Rectal smooth muscle tissue (tissue), 1 donor: ENCODE results near the gene ZNF511.
A peak's percentile ranks its signal among the peaks of the same experiment; 100 is the strongest.

Source experiments
- H3K27ac ChIP-seq: one replicate; pipeline ENCODE4 v1.7.0; 2013; ENCODE audit warnings: low read depth, low read length, inconsistent platforms
- H3K27me3 ChIP-seq: one replicate; pipeline ENCODE4 v1.7.0; 2013; ENCODE audit warnings: low read length; ENCODE audit not compliant: control insufficient read depth, insufficient read depth
- H3K36me3 ChIP-seq: one replicate; pipeline ENCODE4 v1.7.0; 2013; ENCODE audit warnings: low read length; ENCODE audit not compliant: control insufficient read depth, insufficient read depth
- H3K4me1 ChIP-seq: one replicate; pipeline ENCODE4 v1.7.0; 2013; ENCODE audit warnings: low read length; ENCODE audit not compliant: control insufficient read depth, insufficient read depth
- H3K4me3 ChIP-seq: one replicate; pipeline ENCODE4 v1.7.0; 2013; ENCODE audit warnings: low read length
- H3K9ac ChIP-seq: one replicate; pipeline ENCODE4 v1.7.0; 2013; ENCODE audit warnings: low read length

Gene ZNF511

DNA sequence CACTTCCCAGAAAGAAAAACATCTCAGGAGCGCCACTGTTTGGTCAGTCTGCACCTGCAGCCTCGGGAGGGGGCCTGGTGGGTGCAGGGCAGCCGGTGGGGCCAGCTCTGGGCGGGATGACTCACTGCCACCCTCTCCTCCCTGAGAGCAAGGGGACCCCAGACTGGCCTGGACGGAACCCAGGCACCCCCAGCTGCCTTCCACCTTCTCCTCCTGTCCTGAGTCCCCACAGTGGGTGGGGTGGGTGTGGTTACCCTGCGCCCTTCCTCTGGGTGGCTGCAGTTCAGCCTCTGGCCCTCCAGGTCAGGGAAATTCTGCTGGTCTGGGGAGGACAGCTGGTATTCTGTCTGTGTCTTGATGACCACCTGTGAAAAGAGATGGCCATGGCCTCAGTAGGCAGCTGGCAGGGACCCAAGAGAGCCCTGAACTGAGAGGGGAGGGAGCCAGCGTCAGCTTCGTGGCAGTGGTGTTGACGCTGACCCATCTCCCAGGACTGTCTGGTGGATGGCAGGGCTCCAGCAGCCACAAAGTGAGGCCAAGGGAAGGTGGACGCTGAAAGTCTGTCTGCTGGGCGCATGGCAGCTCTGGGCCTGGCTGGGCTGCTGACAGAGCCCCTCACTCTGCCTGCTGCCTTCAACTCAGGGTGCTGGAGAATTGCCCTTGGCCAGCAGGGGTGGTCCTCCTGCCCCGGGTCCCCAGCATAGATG lies 19.1 kb downstream of the ZNF511 start:
- H3K4me1 ChIP-seq, result peaks cover 2% of the 10 kb centered on the region
- no peak overlapping the region for H3K27ac ChIP-seq
- H3K9ac ChIP-seq, result no peak overlapping the region
- H3K4me3 ChIP-seq, result no peak overlapping the region
- no peaks in the 10 kb centered on the region for H3K36me3 ChIP-seq
- H3K27me3 ChIP-seq, result peaks cover 45% of the 10 kb centered on the region

DNA sequence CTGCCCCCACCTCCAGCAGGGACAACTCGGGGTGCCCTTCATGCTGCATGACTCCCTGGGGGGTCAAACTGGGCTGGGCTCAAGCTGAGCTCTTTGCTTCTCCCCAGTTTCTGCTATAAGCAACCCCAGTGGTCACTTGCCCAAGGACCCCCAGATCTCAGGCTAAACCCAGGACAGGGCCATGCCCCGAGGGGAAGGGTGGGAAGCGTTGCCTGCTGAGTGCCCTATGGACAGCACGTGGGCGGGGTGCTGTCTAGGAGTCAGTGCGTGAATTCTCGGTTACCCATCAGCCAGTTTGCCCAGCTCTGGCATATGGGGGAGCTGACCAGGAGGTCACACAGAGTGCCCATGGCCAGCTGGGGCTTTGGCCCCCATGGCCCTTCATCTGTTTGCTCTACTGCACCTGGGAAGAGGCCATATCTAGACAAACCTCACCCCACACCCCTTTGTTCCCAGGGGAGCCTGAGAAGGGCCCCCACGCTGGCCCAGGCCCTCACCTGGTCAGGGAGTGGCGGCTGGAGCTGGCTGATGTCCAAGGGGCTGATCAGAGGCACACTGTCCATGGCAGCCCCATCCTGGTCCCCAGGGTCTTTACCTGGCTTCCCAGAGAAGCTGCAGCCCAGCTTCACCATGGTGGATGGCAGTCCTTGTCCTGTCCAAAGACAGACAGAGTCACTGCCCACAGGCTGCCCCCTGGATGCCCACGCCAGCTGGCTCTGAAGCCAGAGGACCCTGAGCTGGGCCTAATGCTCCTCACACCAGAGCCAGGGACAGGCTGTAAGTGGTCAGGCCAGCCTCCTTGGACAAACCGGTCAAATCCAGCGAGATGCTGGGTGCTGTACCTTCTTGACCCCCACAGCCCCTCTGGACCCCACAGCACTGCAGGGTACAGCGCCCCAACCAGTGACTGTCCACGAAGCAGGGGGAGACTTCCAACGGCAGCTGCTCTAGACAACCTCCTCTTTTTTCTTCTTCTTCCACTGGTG lies 19.9 kb downstream of the ZNF511 start:
- Histone ChIP-seq H3K9ac (no peak overlapping the region), H3K27me3 (peaks cover 48% of the 10 kb centered on the region), H3K4me1 (peaks cover 2% of the 10 kb centered on the region), H3K4me3 (no peak overlapping the region), H3K27ac (no peak overlapping the region), H3K36me3 (no peaks in the 10 kb centered on the region)

DNA sequence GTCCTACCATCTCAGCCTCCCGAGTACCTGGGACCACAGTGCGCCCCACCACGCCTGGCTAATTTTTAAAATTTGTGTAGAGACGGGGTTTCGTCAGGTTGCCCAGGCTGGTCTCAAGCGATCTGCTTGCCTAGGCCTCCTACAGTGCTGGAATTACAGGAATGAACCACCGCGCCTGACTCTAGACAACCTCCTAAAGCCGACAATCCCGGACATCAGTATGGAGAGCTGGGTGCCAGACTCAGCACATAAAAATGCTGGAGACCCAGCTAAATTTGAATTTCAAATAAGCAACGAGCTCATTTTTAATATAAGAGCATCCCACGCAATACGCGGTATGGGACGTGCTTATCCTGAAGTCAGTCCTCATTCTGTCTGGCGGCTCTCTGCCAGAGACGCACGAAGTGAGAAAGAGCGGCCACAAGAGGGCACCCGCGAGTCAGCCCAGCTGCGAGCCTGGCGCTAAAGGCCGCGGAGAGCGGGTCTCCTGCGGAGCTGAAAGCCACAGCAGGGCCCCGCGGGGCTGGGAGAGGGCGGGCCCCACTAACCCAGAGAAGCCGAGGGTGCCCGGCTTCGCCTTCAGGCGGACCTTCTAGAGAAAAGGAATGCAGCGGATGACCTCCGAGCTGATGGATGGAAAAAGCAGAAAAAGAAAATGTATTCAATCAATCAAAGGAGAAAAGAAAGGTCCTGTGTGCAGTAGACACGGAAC lies 20.9 kb downstream of the ZNF511 start:
- peak overlapping the region; percentile 9 for H3K4me3 ChIP-seq
- peaks cover 3% of the 10 kb centered on the region for H3K4me1 ChIP-seq
- no peak overlapping the region for H3K9ac ChIP-seq
- H3K27ac ChIP-seq, result no peak overlapping the region
- peaks cover 50% of the 10 kb centered on the region for H3K27me3 ChIP-seq
- no peaks in the 10 kb centered on the region for H3K36me3 ChIP-seq

DNA sequence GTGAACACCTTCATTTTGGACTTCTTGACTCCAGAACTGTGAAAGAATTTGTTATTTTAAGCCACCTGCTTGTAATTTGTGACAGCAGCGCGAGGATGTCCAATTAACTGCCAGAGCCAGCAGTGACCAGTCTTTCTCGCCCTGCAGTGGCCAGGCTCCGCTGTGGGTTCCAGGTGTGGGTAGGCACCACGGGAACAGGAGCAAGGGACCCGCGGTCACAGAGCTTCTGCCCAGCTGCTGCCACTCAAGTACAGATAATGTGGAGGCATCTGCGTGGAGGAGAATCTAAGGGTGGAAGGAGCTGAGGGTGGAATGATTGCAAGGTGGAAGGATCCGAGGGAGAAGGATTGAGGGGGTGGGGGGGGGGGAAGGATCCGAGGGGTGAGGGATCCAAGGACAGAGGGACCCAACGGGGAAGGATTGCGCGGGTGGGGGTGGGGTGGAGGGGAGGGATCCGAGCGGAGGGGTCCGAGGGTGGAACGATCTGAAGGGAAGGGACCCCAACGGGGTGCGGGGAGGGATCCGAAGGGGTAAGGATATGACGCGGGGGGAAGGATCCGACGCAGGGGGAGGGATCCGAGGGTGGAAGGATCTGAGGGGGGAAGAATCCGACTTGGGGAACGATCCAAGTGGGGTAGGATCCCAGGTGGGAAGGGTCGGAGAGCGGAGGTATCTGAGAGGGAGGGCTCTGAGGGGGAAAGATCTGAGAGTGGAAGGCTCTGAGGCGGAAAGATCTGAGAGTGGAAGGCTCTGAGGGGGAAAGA lies 24.4 kb downstream of the ZNF511 start:
- H3K4me3 ChIP-seq, result no peak overlapping the region
- H3K27me3 ChIP-seq, result peaks cover 51% of the 10 kb centered on the region
- H3K4me1 ChIP-seq, result peaks cover 5% of the 10 kb centered on the region
- no peak overlapping the region for H3K9ac ChIP-seq
- no peaks in the 10 kb centered on the region for H3K36me3 ChIP-seq
- no peak overlapping the region for H3K27ac ChIP-seq

DNA sequence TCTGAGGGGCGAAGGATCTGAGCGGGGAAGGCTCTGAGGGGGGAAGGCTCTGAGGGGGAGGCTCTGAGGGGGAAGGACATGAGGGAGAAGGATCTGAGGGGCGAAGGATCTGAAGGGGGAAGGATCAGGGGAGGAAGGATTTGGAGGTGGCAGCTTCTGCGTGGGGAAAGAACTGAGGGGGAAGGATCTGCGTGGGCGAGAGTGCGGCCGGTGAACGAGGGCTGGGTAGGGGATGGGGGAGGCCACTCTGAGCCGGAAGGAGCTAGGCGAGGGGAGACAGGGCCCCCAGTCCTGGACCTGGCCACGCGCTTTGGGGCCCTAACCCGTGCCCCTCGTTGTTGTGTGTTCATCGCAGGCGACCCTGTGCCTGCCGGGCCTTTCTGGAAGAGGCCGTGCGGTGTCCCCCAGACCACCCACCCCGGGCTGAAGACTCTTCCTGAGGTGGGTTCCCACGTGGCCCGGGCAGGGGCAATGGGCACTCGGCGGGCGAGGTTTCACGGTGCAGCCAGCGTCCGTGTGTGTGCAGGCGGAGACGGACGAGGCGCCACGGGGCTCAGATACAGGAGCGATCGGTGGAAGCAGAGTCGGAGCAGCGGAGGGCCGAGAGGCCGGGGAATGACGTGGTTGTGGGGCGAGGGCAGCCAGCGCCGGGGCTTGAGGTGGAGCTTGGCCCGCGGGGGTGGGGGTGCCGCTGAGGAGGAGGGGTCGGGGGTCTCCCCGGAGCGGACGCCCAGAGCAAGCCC lies 26.0 kb downstream of the ZNF511 start:
- Histone ChIP-seq H3K27ac (no peak overlapping the region), H3K36me3 (no peaks in the 10 kb centered on the region), H3K9ac (no peak overlapping the region), H3K27me3 (peaks cover 49% of the 10 kb centered on the region), H3K4me3 (peak overlapping the region; percentile 58), H3K4me1 (peaks cover 5% of the 10 kb centered on the region)

DNA sequence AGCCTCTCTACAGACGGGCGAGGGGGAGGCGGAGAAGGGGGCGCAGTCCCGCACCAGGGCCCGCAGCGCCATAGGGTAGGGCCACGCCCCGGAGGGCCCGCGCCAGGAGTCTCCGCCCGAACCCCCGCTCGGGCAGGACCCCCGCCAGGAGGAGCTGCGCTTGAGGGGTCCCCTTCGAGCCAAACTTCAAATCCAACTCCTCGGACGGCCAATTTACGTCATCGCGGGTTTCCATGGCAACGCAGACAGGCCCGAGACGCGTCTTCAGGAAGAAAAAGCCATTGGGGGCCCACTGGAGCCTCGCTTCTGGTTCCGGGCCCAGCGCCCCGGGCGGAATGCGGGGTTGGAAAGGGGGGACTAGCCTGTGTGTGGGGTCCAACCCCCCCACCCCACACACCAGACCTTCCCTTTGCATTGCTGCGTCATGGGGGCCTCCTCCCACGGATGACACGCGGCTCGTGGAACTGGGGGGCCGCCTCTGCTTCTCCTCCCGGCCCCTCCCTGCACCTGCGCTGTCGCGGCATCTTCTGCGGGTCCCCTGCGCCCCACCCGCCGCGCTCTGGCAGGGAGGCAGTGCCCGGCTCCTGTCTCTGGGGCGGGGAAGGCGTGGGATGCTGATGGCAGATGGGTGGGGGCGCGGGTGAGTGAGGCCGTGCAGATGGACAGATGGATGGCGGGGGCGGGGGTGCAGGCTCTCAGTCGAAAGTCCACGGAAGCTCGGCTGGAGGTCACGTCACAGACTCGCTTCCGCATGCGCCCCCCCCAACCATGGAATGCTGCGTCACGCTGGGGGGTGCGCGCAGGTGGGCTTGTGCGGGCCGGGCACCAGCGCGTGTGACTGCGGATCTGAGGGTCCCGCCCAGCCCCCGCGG lies 26.8 kb downstream of the ZNF511 start:
- H3K36me3 ChIP-seq, result no peaks in the 10 kb centered on the region
- H3K4me1 ChIP-seq, result peaks cover 5% of the 10 kb centered on the region
- H3K27ac ChIP-seq, result no peak overlapping the region
- H3K4me3 ChIP-seq, result peak overlapping the region; percentile 58
- H3K9ac ChIP-seq, result no peak overlapping the region
- H3K27me3 ChIP-seq, result peaks cover 52% of the 10 kb centered on the region

DNA sequence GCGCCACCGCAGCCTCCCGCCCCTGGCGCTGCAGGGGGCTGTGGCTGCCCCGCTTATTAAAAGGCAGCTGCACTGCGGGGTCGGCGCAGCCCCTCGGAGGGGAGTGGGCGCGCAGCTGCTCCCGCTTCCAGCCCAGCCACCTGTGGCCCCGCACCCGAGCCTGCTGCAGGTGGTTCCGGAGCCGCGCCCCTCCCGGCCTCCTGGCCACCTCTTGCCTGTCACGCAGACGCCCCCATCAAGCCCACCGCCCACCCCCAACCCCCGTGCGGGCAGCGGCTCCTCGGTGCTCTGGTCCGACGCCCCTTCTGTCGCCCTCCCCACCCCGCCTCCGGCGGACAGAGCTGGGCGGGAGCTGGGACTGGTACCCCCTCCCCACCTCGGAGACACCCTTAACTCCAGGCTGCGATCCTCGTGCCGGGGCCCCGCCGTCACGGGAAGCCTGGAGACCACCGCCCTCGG lies 27.4 kb downstream of the ZNF511 start:
- Histone ChIP-seq H3K4me1 (peaks cover 5% of the 10 kb centered on the region), H3K27ac (no peak overlapping the region), H3K27me3 (peaks cover 52% of the 10 kb centered on the region), H3K36me3 (no peaks in the 10 kb centered on the region), H3K9ac (no peak overlapping the region), H3K4me3 (peak overlapping the region; percentile 32)

DNA sequence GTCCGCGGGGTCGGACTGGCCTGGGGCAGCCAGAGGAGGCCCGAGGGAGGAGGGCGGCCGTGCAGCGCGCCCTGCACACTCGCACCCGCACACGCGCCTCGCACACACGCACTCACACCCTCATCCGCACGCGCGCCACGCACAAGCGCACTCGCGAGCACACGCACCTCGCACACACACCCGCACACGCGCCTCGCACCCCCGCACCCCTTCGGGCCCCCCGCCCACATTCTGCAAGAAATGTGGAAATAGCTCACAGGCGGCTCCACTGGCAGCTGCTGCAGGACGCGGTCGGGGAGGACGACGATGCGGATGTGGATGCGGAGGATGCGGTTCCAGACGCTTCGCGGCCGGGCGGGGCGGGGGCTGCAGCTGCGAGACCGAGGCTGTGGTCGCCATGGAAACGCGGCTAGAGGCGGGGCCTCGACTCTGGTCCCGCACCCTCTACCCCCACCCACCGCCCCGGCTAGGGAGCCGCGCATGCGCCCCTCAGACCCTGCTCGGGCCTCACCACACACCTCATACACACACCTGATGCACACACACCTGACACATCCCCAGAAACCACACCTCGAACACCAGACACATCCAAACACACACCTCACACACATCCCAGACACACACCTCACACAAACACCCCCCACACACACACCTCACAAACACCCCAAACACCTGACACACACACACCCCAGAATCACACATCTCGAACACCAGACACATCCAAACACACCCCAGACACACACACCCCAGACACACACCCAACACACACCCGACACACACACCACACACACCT lies 28.1 kb downstream of the ZNF511 start, which contains the start of gene CALY:
Gene CALY (minus strand): TSS at position 320 of the 793 bp plus-strand sequence. CDS start 7,907 bp downstream, outside the sequence.
- Histone ChIP-seq H3K4me1 (peaks cover 5% of the 10 kb centered on the region), H3K36me3 (no peaks in the 10 kb centered on the region), H3K27me3 (peaks cover 48% of the 10 kb centered on the region), H3K9ac (no peak within 1 kb of the TSS), H3K4me3 (peak within 1 kb of the TSS; percentile 32), H3K27ac (no peak within 1 kb of the TSS)

DNA sequence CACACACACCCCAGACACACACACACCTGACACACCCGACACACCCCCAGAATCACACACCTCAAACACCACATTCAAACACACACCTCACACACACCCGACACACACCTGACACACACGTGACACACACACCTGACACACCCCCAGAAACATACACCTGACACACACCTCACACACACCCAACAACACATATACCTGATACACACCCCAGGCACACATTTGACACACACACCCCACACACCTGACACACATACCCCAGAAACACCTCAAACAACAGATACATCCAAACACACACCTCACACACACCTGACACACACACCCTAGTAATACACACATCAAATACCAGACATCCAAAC lies 28.6 kb downstream of the ZNF511 start:
- peaks cover 43% of the 10 kb centered on the region for H3K27me3 ChIP-seq

More for the DNA sequence above, 28.6 kb downstream of the ZNF511 start:
- no peak overlapping the region for H3K4me3 ChIP-seq
- no peak overlapping the region for H3K9ac ChIP-seq
- H3K27ac ChIP-seq, result no peak overlapping the region
- H3K4me1 ChIP-seq, result peaks cover 5% of the 10 kb centered on the region
- H3K36me3 ChIP-seq, result no peaks in the 10 kb centered on the region
